Mesothelial cell of epicardium (in vitro differentiated cells): ENCODE data around the gene PLIN1. TPM values are rescaled to one million over a fixed set of nuclear protein-coding genes. Genes with fewer than 3 reads are reported as not detected.

ENCODE experiments used
- DNase-seq, 2 experiments: peaks; one replicate each; pipeline ENCODE4 v3.0.0; 2021; ENCODE audit warnings: low spot score in 2 of 2; ENCODE audit not compliant: unreplicated experiment in 2 of 2
- H3K27ac Mint-ChIP-seq: 2 replicates; pipeline ENCODE4 v1.8.0; 2021; ENCODE audit warnings: mixed read lengths
- H3K27me3 Mint-ChIP-seq: 2 replicates; pipeline ENCODE4 v1.8.0; 2021; ENCODE audit warnings: low read depth, mixed read lengths
- H3K36me3 Mint-ChIP-seq: 2 replicates; pipeline ENCODE4 v1.8.0; 2021; ENCODE audit warnings: mixed read lengths
- H3K4me1 Mint-ChIP-seq: 2 replicates; pipeline ENCODE4 v1.8.0; 2021; ENCODE audit warnings: mixed read lengths
- H3K4me3 Mint-ChIP-seq: 2 replicates; pipeline ENCODE4 v1.8.0; 2021; ENCODE audit warnings: mild to moderate bottlenecking, moderate library complexity, mixed read lengths
- H3K9me3 Mint-ChIP-seq: 2 replicates; pipeline ENCODE4 v1.8.0; 2021; ENCODE audit warnings: mixed read lengths
- total RNA-seq: library from RNA; stranded (reverse); gene quantifications from 3 replicates; pipeline ENCODE4 v1.2.1, GENCODE V29; 2021
- TF ChIP-seq, protein P1 (sequence below): fragments of 200-600 bp; sonication (generic); IDR thresholded peaks from one replicate; pipeline ENCODE4 v1.5.0; 2021; ENCODE audit warnings: antibody characterized with exemption; ENCODE audit not compliant: unreplicated experiment

Gene PLIN1
- total RNA-seq, 1 donor from 2014 or later, result 0.31 TPM

GRCh38 chr15:89628806-89629715 is 50.1 kb downstream of the PLIN1 start:
- Mint-ChIP-seq H3K27ac (no peak overlapping the region), H3K9me3 (no peaks in the 10 kb centered on the region), H3K27me3 (no peaks in the 10 kb centered on the region), H3K4me3 (no peak overlapping the region), H3K4me1 (no peaks in the 10 kb centered on the region), H3K36me3 (peaks cover 56% of the 10 kb centered on the region)
- TF ChIP-seq, protein P1, sequence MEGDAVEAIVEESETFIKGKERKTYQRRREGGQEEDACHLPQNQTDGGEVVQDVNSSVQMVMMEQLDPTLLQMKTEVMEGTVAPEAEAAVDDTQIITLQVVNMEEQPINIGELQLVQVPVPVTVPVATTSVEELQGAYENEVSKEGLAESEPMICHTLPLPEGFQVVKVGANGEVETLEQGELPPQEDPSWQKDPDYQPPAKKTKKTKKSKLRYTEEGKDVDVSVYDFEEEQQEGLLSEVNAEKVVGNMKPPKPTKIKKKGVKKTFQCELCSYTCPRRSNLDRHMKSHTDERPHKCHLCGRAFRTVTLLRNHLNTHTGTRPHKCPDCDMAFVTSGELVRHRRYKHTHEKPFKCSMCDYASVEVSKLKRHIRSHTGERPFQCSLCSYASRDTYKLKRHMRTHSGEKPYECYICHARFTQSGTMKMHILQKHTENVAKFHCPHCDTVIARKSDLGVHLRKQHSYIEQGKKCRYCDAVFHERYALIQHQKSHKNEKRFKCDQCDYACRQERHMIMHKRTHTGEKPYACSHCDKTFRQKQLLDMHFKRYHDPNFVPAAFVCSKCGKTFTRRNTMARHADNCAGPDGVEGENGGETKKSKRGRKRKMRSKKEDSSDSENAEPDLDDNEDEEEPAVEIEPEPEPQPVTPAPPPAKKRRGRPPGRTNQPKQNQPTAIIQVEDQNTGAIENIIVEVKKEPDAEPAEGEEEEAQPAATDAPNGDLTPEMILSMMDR, result no peak
- DNase-seq, result no peak

DNA sequence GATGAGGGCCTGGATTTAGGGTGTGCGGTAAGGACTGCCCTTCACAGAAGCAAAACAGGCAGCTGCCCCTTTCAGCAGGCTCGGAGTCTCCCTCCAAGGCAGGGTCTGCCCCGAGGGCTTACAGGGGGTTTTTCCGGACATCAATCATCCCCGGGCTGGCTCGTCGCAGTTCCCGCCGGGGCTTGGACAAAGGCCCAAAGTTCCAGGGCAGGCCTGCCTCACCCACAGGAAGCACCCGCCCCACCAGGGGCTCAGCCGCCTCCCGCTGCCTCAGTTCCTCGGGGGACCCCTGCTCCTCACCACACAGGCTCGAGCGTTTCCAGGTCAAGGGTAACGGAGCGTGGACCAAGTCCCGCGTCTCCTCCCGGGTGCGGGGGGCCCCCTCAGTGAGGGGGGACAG is 50.9 kb downstream of the PLIN1 start:
- Mint-ChIP-seq H3K27ac (no peak overlapping the region), H3K36me3 (peaks cover 57% of the 10 kb centered on the region), H3K27me3 (no peaks in the 10 kb centered on the region), H3K4me1 (no peaks in the 10 kb centered on the region), H3K9me3 (no peaks in the 10 kb centered on the region), H3K4me3 (no peak overlapping the region)
- DNase-seq, result no peak
- TF ChIP-seq, protein P1, result no peak

DNA sequence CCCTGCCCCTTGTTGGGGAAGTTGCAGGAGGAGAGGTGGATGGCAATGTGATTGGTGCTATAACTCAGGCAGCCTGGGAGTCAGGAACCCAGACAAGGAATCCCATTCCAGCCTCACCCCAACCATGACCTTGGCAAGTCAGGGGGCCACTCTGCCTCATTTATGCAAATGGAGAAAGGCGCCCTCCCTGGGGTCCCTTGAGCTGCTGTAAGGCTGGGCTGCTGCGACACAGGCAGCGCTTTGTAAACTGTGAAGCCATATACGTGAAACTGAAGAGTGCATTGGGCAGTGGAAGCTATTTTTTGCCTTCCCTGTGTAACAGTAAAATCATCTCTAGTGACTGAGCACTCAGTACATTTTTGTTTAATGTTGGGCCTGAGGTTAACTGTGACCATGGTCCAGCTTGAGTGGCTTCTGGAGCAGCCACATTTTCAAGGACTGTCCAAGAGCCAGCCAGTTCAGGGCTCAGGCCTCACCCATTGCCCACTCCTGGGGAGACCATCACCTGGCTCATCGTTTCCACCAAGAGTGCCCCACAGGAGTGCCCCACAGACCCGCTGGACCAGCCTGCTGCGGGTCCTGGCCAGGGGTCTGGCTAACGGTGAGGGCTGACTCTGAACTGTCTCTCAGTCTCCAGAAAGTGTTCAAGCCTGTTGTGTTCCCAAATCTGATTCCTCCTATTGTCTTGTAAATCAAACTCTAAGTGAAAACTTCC is 51.8 kb downstream of the PLIN1 start:
- no peak for DNase-seq
- H3K4me1 Mint-ChIP-seq, result no peaks in the 10 kb centered on the region

GRCh38 chr15:89625716-89626115 is 53.5 kb downstream of the PLIN1 start:
- Mint-ChIP-seq H3K4me1 (no peaks in the 10 kb centered on the region), H3K27ac (no peak overlapping the region), H3K9me3 (no peaks in the 10 kb centered on the region), H3K4me3 (no peak overlapping the region), H3K36me3 (peaks cover 39% of the 10 kb centered on the region), H3K27me3 (no peaks in the 10 kb centered on the region)
- DNase-seq, result no peak
- TF ChIP-seq, protein P1, result no peak

More for the DNA sequence above, 51.8 kb downstream of the PLIN1 start:
- Mint-ChIP-seq H3K27ac (no peak overlapping the region), H3K4me3 (no peak overlapping the region), H3K27me3 (no peaks in the 10 kb centered on the region), H3K9me3 (no peaks in the 10 kb centered on the region), H3K36me3 (peaks cover 51% of the 10 kb centered on the region)
- TF ChIP-seq, protein P1, result no peak

GRCh38 chr15:89623165-89623564 is 56.0 kb downstream of the PLIN1 start:
- no peak overlapping the region for H3K4me3 Mint-ChIP-seq
- no peak overlapping the region for H3K27ac Mint-ChIP-seq
- no peak for DNase-seq
- no peaks in the 10 kb centered on the region for H3K4me1 Mint-ChIP-seq
- H3K36me3 Mint-ChIP-seq, result peaks cover 40% of the 10 kb centered on the region
- H3K9me3 Mint-ChIP-seq, result no peaks in the 10 kb centered on the region
- TF ChIP-seq, protein P1, result no peak
- no peaks in the 10 kb centered on the region for H3K27me3 Mint-ChIP-seq
